ENCODE data around the gene AKT1S1. TPM values are rescaled to one million over a fixed set of nuclear protein-coding genes. Genes with fewer than 3 reads are reported as not detected.

AKT1S1 gene
- total RNA-seq, 2 donors from 2014 or later: 33.5 to 36.6 TPM

- intact Hi-C loops (cut with DNase I): loop anchor here in 1 of 2 donors (5.0 kb wide), 1 partner anchor 32 kb away; the partner anchor contains the start of gene MED25
- ATAC-seq (no peak), DNase-seq (no peak)
These were observed 27.5 kb downstream of the AKT1S1 start for GRCh38 chr19:49849433-49850220.

- DNase-seq: no peak
- ATAC-seq: no peak
- intact Hi-C loops (cut with DNase I): no loop called here
These were observed 28.2 kb downstream of the AKT1S1 start for GRCh38 chr19:49848938-49849337.

GRCh38 chr19:49847731-49848696 lies 29.1 kb downstream of the AKT1S1 start:
- intact Hi-C loops (cut with DNase I): no loop called here
- ATAC-seq: no peak
- DNase-seq: no peak

- no peak for DNase-seq
- intact Hi-C loops (cut with DNase I): no loop called here
- ATAC-seq: no peak
These were observed 30.7 kb downstream of the AKT1S1 start for GRCh38 chr19:49846408-49846807.

GRCh38 chr19:49845414-49845813 lies 31.7 kb downstream of the AKT1S1 start:
- intact Hi-C loops (cut with DNase I): no loop called here
- ATAC-seq: no peak

GRCh38 chr19:49844138-49845095 lies 32.7 kb downstream of the AKT1S1 start:
- intact Hi-C loops (cut with DNase I): no loop called here
- DNase-seq (no peak), ATAC-seq (no peak)

More at GRCh38 chr19:49845414-49845813, 31.7 kb downstream of the AKT1S1 start:
- no peak for DNase-seq

- intact Hi-C loops (cut with DNase I): no loop called here
- ATAC-seq: no peak
- DNase-seq: no peak
These were observed 33.9 kb downstream of the AKT1S1 start for GRCh38 chr19:49843265-49843664.

GRCh38 chr19:49840736-49841249 lies 36.4 kb downstream of the AKT1S1 start:
- DNase-seq: no peak
- no peak for ATAC-seq
- intact Hi-C loops (cut with DNase I): no loop called here

GRCh38 chr19:49840321-49840720 lies 36.8 kb downstream of the AKT1S1 start:
- no peak for DNase-seq
- intact Hi-C loops (cut with DNase I): no loop called here
- ATAC-seq: no peak

- intact Hi-C loops (cut with DNase I): no loop called here
- ATAC-seq: no peak
These were observed 37.4 kb downstream of the AKT1S1 start for GRCh38 chr19:49839713-49840112.

GRCh38 chr19:49838885-49839588 lies 38.1 kb downstream of the AKT1S1 start:
- intact Hi-C loops (cut with DNase I): no loop called here
- peak; percentile 12 to 28 for ATAC-seq

More at GRCh38 chr19:49839713-49840112, 37.4 kb downstream of the AKT1S1 start:
- DNase-seq: no peak

GRCh38 chr19:49837425-49837824 lies 39.7 kb downstream of the AKT1S1 start:
- DNase-seq (no peak), ATAC-seq (no peak)
- intact Hi-C loops (cut with DNase I): no loop called here

More at GRCh38 chr19:49838885-49839588, 38.1 kb downstream of the AKT1S1 start:
- DNase-seq: no peak

GRCh38 chr19:49837009-49837310 lies 40.2 kb downstream of the AKT1S1 start:
- DNase-seq (no peak), ATAC-seq (no peak)
- intact Hi-C loops (cut with DNase I): no loop called here

- ATAC-seq (no peak), DNase-seq (no peak)
- intact Hi-C loops (cut with DNase I): no loop called here
These were observed 40.8 kb downstream of the AKT1S1 start for GRCh38 chr19:49836176-49837008.

GRCh38 chr19:49835562-49835961 lies 41.6 kb downstream of the AKT1S1 start:
- no peak for ATAC-seq
- intact Hi-C loops (cut with DNase I): no loop called here
- no peak for DNase-seq

- intact Hi-C loops (cut with DNase I): no loop called here
- ATAC-seq (no peak), DNase-seq (no peak)
These were observed 43.6 kb downstream of the AKT1S1 start for GRCh38 chr19:49833599-49833998.

GRCh38 chr19:49832556-49832955 lies 44.6 kb downstream of the AKT1S1 start:
- ATAC-seq (no peak), DNase-seq (no peak)
- intact Hi-C loops (cut with DNase I): no loop called here
